ENCODE data around the gene XXYLT1. TPM values are rescaled to one million over a fixed set of nuclear protein-coding genes. Genes with fewer than 3 reads are reported as not detected.

Gene XXYLT1
- total and polyA plus RNA-seq, 2 of the 8 experiments (the other 6 are each of a cell fraction or from before 2014, with no cell fraction given) = 18.9 to 23.8 TPM

DNA sequence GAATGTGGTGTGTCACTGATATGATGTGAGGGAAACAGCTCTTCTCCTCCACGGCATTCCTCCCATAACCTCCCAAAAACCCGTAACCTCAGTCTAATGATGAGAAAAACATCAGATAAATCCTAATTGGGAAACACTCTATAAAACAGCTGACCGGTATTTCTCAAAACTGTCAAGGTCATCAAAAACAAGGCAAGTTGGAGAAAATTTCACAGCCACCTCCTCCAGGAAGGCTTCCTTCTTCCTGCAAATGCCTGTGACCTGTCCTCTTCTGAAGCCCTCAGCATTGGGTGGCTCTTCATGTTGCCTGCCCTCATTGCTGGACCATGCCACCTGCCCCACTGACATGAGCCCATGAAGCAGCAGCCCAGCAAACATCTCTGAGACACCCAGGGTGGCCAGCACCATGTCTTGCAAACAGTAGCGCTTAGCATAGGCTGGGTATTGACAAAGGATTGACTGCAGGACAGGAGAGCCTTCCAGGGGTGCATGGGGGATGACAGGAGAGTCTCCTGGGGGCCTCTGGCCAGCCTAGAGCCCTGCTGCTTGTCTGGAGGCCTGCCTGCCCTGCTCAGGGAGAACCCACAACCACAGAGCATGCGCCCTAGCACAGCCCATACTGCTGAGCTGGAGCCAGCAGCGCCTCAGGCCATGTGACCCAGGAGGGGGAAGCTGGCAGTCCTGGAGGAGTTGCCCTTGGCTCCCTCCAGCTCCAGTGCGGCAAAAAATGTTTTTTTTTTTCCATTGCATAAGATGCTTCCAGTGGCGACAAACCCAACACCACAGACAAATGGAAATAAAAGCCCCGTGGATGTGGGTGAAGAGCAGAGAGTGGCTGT is 49.7 kb downstream of the XXYLT1 start:
- peak overlapping the region; percentile 9; the same call in 1 of the 2 replicates for H2AK5ac ChIP-seq (ENCODE audit: low read depth, low read length)
- H3K4me2 ChIP-seq (ENCODE audit: insufficient read depth in 1 of 2, low read depth in 2 of 2, low read length in 2 of 2) = no peak overlapping the region
- no peak overlapping the region for H2BK120ac ChIP-seq (replicated peaks; ENCODE audit: low read depth, low read length)
- no peak overlapping the region for H3K56ac ChIP-seq (replicated peaks; ENCODE audit: insufficient read length, low read depth, low read length)
- DNase-seq (ENCODE audit: low read depth in 1 of 2, low spot score in 2 of 2) (peak in 1 of 2 experiments; percentile 43), FAIRE-seq (no peak)
- 85% methylated on average over 8 of the region's 9 CpGs; no CpG with 5 or more reads in 1 of the 2 experiments for WGBS, 2 experiments (ENCODE audit: extremely low coverage in 1 of 2, insufficient coverage in 1 of 2, insufficient read length in 1 of 2, insufficient replicate concordance in 2 of 2, low coverage in 1 of 2, low lambda C conversion rate in 2 of 2, missing lambda C conversion rate in 1 of 2)
- peaks cover 0 to under 1% (median 0%) of the 10 kb centered on the region in 4 experiments; a peak in 3 of 8 replicates for H3K36me3 ChIP-seq (ENCODE audit: control insufficient read depth in 2 of 4, insufficient read depth in 4 of 4, low read length in 3 of 4)
- peaks cover 18% of the 10 kb centered on the region for H3K79me1 ChIP-seq (ENCODE audit: low read depth, low read length)
- H2BK20ac ChIP-seq (ENCODE audit: low read length) = no peak overlapping the region
- H3K79me2 ChIP-seq (ENCODE audit: control insufficient read depth in 1 of 2, insufficient read depth in 2 of 2, low read length in 2 of 2) = peaks cover 0 to 27% of the 10 kb centered on the region in 2 experiments; a peak in 2 of 4 replicates
- no peak overlapping the region for H3K18ac ChIP-seq (ENCODE audit: extremely low read depth, low read length)
- peaks cover 2 to 5% of the 10 kb centered on the region in 2 experiments for H4K20me1 ChIP-seq (replicated peaks in 1 of 2; ENCODE audit: control insufficient read depth in 1 of 2, insufficient read depth in 2 of 2, low read length in 2 of 2)
- H3K27ac ChIP-seq (ENCODE audit: low read depth, low read length) = no peak overlapping the region
- no peak overlapping the region for H3K14ac ChIP-seq (ENCODE audit: insufficient read length)
- no peak overlapping the region for H3K23ac ChIP-seq (ENCODE audit: insufficient read length)
- no peak overlapping the region for H2AFZ ChIP-seq (ENCODE audit: low read length)
- H3K27me3 ChIP-seq (replicated peaks in 1 of 4; ENCODE audit: control insufficient read depth in 3 of 4, extremely low read depth in 1 of 4, insufficient read depth in 3 of 4, low read length in 3 of 4) = no peaks in the 10 kb centered on the region
- peak overlapping the region; percentile 55; the same call in 1 of the 2 replicates for H2BK12ac ChIP-seq (ENCODE audit: low read depth, low read length)
- no peak overlapping the region for H3K9ac ChIP-seq (replicated peaks in 1 of 4; ENCODE audit: extremely low read depth in 1 of 4, low read depth in 3 of 4, low read length in 3 of 4)
- peaks cover 0 to 14% (median 7%) of the 10 kb centered on the region in 4 experiments; a peak in 6 of 7 replicates for H3K4me1 ChIP-seq (replicated peaks in 1 of 4; ENCODE audit: control insufficient read depth in 3 of 4, insufficient read depth in 4 of 4, low read length in 3 of 4)
- H2BK15ac ChIP-seq (ENCODE audit: low read length) = no peak overlapping the region; the same call in 1 of the 2 replicates
- no peak overlapping the region for H3K4ac ChIP-seq (replicated peaks; ENCODE audit: insufficient read length, low read depth, low read length)
- no peak overlapping the region for H4K8ac ChIP-seq (ENCODE audit: extremely low read depth, insufficient read depth, low read length)
- no peak overlapping the region for H4K91ac ChIP-seq (replicated peaks; ENCODE audit: insufficient read length, low read length)
- no peaks in the 10 kb centered on the region for H3K9me3 ChIP-seq (ENCODE audit: insufficient read depth in 2 of 2, low read depth in 1 of 2, low read length in 1 of 2)
- no peak overlapping the region for H4K5ac ChIP-seq (ENCODE audit: insufficient read length, low read depth, low read length)
- ChIA-PET POLR2A (ENCODE audit: partially characterized antibody) (interaction anchor here (0.7 to 1.2 kb wide), 3 partner anchors 11 to 160 kb away, joined by 3 read pairs; no protein-coding TSS in a partner anchor), CTCF (ENCODE audit: partially characterized antibody) (interaction anchor here (0.6 to 1.9 kb wide), 8 partner anchors 11 to 384 kb away, joined by 3 to 5 read pairs (median 3); no protein-coding TSS in a partner anchor)
- H2BK5ac ChIP-seq (ENCODE audit: low read depth, low read length) = peak overlapping the region; percentile 35; the same call in 1 of the 2 replicates
- H3K4me3 ChIP-seq (ENCODE audit: extremely low read depth in 1 of 4, insufficient read depth in 2 of 4, low read depth in 3 of 4, low read length in 4 of 4) = no peak overlapping the region
- no peaks in the 10 kb centered on the region for H3K23me2 ChIP-seq (ENCODE audit: low read depth, low read length)
- TF ChIP-seq SUZ12 (IDR thresholded peaks at IDR 0.05; ENCODE audit: low read length) (no peak), PHF8 (conservative IDR thresholded peaks at IDR 0.05; ENCODE audit: low read depth, low read length) (no peak), SP4 (IDR thresholded peaks at IDR 0.05; ENCODE audit: low read length) (no peak), KDM4A (IDR thresholded peaks at IDR 0.05; ENCODE audit: low read depth, low read length, severe bottlenecking) (no peak), CBX8 (IDR thresholded peaks at IDR 0.05; ENCODE audit: borderline replicate concordance, low read depth, low read length) (no peak), CEBPB (IDR thresholded peaks at IDR 0.05; ENCODE audit: low read depth, low read length) (no peak), RNF2 (IDR thresholded peaks at IDR 0.05; ENCODE audit: borderline replicate concordance, low read depth, low read length, missing control alignments, poor library complexity, severe bottlenecking) (no peak), NANOG (IDR thresholded peaks at IDR 0.05; ENCODE audit: insufficient read depth, low read depth, low read length, poor library complexity, severe bottlenecking) (no peak), GTF2F1 (IDR thresholded peaks at IDR 0.05; ENCODE audit: borderline replicate concordance, low read depth, low read length) (no peak), EZH2 (IDR thresholded peaks at IDR 0.05; ENCODE audit: low read depth, low read length, severe bottlenecking) (no peak)
